Measurements from ENCODE around the gene TXNRD2.
"Not testable (repeated sequence)": the region's sequence is repeated elsewhere in the genome, so short reads cannot be mapped to it uniquely, and the experiment has no call there.

TXNRD2 gene

DNA sequence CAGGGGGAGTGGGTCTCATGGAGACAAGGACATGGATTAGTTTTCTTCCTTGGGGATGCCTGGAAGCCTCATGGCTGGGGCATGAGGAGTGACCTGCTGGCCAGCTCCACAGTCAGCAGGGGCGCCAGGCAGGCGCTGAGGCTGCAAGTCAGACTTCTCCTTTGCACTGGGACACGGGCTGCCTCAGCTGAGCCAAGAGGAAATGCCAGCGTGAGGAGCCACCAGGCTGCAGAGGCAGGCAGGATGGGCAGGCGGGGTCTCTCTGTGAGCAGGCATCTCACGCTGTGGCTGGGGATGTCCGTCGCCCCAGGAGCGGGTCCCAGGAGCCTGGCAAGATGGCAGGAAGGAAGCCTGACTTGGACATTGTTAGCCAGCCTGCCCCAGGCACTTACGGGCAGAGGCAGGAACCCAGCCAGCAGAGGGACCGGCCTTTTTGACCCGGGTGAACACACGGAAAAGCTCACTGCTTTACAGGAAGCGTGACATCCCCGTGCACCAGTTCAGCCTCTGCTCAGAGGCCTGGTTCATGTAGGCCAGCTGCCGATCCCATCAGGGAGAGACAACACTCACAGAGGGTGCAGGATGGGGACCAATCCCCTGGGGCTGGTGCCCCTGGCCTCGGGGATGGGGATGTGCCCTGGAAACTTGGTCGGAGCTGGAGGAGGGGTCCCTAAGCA, 97.1 kb downstream of the TXNRD2 start:
- Histone ChIP-seq H3K36me3 (ENCODE audit: control insufficient read depth, insufficient read depth, low read length) (no peaks in the 10 kb centered on the region), H3K4me1 (ENCODE audit: control insufficient read depth, insufficient read depth, low read length) (peaks cover 2% of the 10 kb centered on the region), H3K4me3 (ENCODE audit: low read depth, low read length) (no peak overlapping the region), H3K9me3 (ENCODE audit: control insufficient read depth, insufficient read depth, low read length) (no peaks in the 10 kb centered on the region), H3K9ac (ENCODE audit: low read depth, low read length) (no peak overlapping the region), H3K27me3 (ENCODE audit: control insufficient read depth, insufficient read depth, low read length) (no peaks in the 10 kb centered on the region)

DNA sequence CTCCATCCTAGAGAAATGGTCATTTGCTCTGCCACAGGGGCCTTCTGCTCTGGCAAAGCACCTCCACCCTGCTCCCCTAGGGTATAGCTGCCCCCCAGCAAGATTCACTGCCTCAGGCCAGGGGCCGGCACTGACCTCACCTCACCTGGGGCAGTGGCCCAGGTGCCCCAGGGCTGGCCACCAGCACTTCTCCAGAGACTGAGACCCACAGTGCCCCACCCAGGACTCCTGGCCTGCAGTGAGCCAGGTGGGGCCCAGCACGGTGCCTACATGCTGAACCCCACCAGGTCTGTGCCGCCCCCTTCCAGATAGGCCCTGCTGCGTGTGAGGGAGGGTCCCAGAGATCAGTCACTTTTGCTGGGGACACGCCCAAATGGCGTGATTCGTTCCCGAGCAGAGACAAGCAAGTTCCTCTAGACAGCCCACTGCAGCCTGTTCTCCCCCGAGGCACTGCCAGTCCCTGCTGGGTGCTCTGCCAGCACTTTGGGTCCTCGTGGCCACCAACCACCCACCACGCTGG, 97.7 kb downstream of the TXNRD2 start:
- no peaks in the 10 kb centered on the region for H3K27me3 ChIP-seq (ENCODE audit: control insufficient read depth, insufficient read depth, low read length)
- H3K9me3 ChIP-seq (ENCODE audit: control insufficient read depth, insufficient read depth, low read length) = no peaks in the 10 kb centered on the region
- H3K4me1 ChIP-seq (ENCODE audit: control insufficient read depth, insufficient read depth, low read length) = peaks cover 2% of the 10 kb centered on the region
- H3K4me3 ChIP-seq (ENCODE audit: low read depth, low read length) = no peak overlapping the region
- H3K9ac ChIP-seq (ENCODE audit: low read depth, low read length) = no peak overlapping the region
- no peaks in the 10 kb centered on the region for H3K36me3 ChIP-seq (ENCODE audit: control insufficient read depth, insufficient read depth, low read length)

DNA sequence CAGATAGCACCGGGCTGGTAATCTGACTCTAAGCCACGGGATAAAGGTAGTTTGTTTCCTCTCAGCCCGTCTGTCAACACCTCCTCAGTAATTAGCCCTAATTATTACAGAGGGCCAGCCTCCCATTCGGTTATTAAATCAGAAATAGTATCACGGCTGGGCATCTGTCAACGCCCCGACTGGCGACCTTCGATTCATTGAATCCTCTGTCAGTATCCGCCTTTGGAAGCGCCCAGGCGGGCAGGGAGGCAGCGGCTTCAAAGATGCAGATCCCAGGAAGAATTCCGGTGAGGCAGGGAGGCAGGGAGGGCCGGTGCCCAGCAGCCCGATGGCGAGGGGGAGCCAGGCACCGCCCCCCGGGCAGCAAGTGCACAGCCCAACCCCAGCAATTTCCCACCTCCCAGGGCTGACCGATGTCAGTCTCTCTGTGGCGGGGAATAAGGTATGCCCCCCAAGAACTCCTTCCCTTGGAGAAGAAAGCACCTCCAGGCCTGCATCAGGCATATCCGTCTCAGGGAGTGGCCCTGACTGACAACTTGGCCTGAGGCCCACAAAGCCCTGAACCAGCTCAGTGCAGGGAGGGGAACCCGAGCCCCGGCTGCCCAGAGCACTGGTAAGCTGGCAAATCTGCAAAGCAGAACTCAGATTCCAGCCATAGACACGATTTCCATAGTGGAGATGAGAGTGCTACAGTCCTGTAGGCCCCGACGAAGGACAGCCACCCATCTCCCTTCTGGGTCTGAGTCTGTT, 98.3 kb downstream of the TXNRD2 start:
- Histone ChIP-seq H3K27me3 (ENCODE audit: control insufficient read depth, insufficient read depth, low read length) (no peaks in the 10 kb centered on the region), H3K9me3 (ENCODE audit: control insufficient read depth, insufficient read depth, low read length) (no peaks in the 10 kb centered on the region), H3K9ac (ENCODE audit: low read depth, low read length) (no peak overlapping the region), H3K4me1 (ENCODE audit: control insufficient read depth, insufficient read depth, low read length) (peaks cover 2% of the 10 kb centered on the region), H3K4me3 (ENCODE audit: low read depth, low read length) (no peak overlapping the region), H3K36me3 (ENCODE audit: control insufficient read depth, insufficient read depth, low read length) (no peaks in the 10 kb centered on the region)

DNA sequence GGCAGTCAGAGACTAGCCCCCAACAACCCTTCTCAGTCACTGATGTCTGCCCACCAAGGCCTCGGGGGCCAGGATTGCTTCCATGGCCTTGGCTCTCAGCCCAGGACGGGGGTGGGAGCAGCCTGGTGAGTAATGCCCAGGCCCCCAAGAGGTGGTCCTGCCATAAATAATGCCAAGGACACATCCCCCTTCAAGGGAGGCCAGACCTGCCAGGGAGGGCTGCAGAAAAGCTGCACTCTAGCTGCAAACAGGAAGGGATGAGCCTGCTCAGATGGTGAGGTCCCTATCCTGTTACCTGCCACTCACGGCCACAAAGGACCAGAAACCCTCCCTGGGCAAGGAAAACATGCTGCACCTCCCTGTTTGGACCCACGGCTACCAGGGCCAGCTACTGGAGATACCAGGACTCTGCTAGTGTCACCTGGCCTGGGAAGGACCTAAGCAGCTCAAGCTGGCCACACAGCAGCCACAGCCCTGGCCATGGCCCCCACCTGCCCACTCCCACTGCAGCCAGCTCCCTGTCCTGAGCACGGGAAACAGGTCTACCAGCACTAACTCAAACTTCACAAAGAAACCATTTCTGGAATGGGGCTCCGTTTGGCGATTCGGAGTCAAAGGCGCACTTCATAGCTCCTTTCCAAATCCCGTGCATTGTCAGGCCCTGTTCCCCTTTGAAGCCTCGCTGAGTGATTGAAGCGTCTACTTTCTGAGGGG, 99.1 kb downstream of the TXNRD2 start:
- H3K27me3 ChIP-seq (ENCODE audit: control insufficient read depth, insufficient read depth, low read length) = no peaks in the 10 kb centered on the region
- no peak overlapping the region for H3K9ac ChIP-seq (ENCODE audit: low read depth, low read length)
- H3K36me3 ChIP-seq (ENCODE audit: control insufficient read depth, insufficient read depth, low read length) = no peaks in the 10 kb centered on the region
- no peaks in the 10 kb centered on the region for H3K9me3 ChIP-seq (ENCODE audit: control insufficient read depth, insufficient read depth, low read length)
- no peak overlapping the region for H3K4me3 ChIP-seq (ENCODE audit: low read depth, low read length)
- H3K4me1 ChIP-seq (ENCODE audit: control insufficient read depth, insufficient read depth, low read length) = peaks cover 2% of the 10 kb centered on the region

GRCh38 chr22:19841641-19842392, 99.8 kb downstream of the TXNRD2 start:
- Histone ChIP-seq H3K9me3 (ENCODE audit: control insufficient read depth, insufficient read depth, low read length) (no peaks in the 10 kb centered on the region), H3K36me3 (ENCODE audit: control insufficient read depth, insufficient read depth, low read length) (no peaks in the 10 kb centered on the region), H3K9ac (ENCODE audit: low read depth, low read length) (no peak overlapping the region), H3K4me3 (ENCODE audit: low read depth, low read length) (no peak overlapping the region), H3K27me3 (ENCODE audit: control insufficient read depth, insufficient read depth, low read length) (no peaks in the 10 kb centered on the region), H3K4me1 (ENCODE audit: control insufficient read depth, insufficient read depth, low read length) (peaks cover 2% of the 10 kb centered on the region)

DNA sequence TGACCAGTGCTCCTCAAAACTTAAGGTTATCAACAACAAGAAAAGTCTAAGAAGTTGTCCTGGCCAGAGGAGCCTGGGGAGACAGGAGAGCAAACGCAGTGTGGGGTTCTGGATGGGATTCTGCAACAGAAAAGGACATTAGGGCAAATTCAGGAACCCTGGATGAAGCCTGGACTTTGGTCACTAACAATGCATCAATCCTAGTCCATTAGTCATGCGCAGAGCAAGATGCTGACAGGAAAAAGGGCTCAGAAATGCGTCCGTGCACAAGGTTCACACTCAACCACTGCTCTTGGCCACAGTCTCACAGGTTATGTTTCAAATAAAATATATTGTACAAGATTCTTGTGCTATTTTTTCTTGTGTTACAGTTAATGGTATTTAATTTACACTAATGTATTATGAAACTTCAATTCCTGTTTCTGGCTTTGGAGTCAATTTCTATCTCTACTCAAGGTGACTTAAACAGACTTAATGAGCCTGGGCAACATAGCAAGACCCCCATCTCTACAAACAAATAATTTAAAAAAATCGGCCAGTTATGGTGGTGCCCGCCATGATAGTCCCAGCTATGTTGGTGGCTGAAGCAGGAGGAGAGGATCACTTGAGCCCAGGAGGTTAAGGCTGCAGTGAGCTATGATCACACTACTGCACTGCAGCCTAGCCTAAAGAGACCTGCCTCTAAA, 100.5 kb downstream of the TXNRD2 start:
- H3K4me1 ChIP-seq (ENCODE audit: control insufficient read depth, insufficient read depth, low read length) = peaks cover 2% of the 10 kb centered on the region
- no peaks in the 10 kb centered on the region for H3K36me3 ChIP-seq (ENCODE audit: control insufficient read depth, insufficient read depth, low read length)
- H3K4me3 ChIP-seq (ENCODE audit: low read depth, low read length) = no peak overlapping the region

GRCh38 chr22:19840059-19840458, 101.6 kb downstream of the TXNRD2 start:
- Histone ChIP-seq H3K4me3 (ENCODE audit: low read depth, low read length) (no peak overlapping the region), H3K36me3 (ENCODE audit: control insufficient read depth, insufficient read depth, low read length) (no peaks in the 10 kb centered on the region), H3K4me1 (ENCODE audit: control insufficient read depth, insufficient read depth, low read length) (peaks cover 2% of the 10 kb centered on the region), H3K9me3 (ENCODE audit: control insufficient read depth, insufficient read depth, low read length) (no peaks in the 10 kb centered on the region), H3K9ac (ENCODE audit: low read depth, low read length) (no peak overlapping the region), H3K27me3 (ENCODE audit: control insufficient read depth, insufficient read depth, low read length) (no peaks in the 10 kb centered on the region)

More for the DNA sequence above, 100.5 kb downstream of the TXNRD2 start:
- H3K9ac ChIP-seq (ENCODE audit: low read depth, low read length) = no peak overlapping the region
- no peaks in the 10 kb centered on the region for H3K9me3 ChIP-seq (ENCODE audit: control insufficient read depth, insufficient read depth, low read length)
- H3K27me3 ChIP-seq (ENCODE audit: control insufficient read depth, insufficient read depth, low read length) = no peaks in the 10 kb centered on the region

GRCh38 chr22:19837915-19838314, 103.7 kb downstream of the TXNRD2 start:
- H3K9ac ChIP-seq (ENCODE audit: low read depth, low read length) = no peak overlapping the region
- no peaks in the 10 kb centered on the region for H3K36me3 ChIP-seq (ENCODE audit: control insufficient read depth, insufficient read depth, low read length)
- H3K4me1 ChIP-seq (ENCODE audit: control insufficient read depth, insufficient read depth, low read length) = peaks cover 2% of the 10 kb centered on the region
- no peaks in the 10 kb centered on the region for H3K9me3 ChIP-seq (ENCODE audit: control insufficient read depth, insufficient read depth, low read length)
- no peaks in the 10 kb centered on the region for H3K27me3 ChIP-seq (ENCODE audit: control insufficient read depth, insufficient read depth, low read length)
- H3K4me3 ChIP-seq (ENCODE audit: low read depth, low read length) = no peak overlapping the region

DNA sequence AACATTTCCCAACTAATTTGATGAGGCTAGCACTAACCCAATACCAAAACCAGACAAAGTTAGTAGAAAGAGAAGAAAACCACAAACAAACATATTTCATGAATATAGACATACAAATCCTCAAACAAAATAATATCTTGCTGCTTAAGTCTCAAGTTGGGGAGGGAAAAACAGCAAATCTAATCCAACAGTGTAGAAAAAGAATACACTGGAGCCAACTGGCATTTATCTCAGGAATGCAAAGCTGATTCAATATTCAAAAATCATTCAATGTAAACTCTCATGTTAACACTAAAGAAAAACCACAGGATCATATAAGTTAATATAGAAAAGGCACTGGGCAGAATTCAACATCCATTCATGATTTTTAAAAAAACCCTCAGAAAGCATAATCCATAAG, 105.1 kb downstream of the TXNRD2 start:
- Histone ChIP-seq H3K4me1 (ENCODE audit: control insufficient read depth, insufficient read depth, low read length) (no peaks in the 10 kb centered on the region), H3K9ac (ENCODE audit: low read depth, low read length) (no peak overlapping the region), H3K9me3 (ENCODE audit: control insufficient read depth, insufficient read depth, low read length) (no peaks in the 10 kb centered on the region), H3K36me3 (ENCODE audit: control insufficient read depth, insufficient read depth, low read length) (no peaks in the 10 kb centered on the region), H3K4me3 (ENCODE audit: low read depth, low read length) (no peak overlapping the region), H3K27me3 (ENCODE audit: control insufficient read depth, insufficient read depth, low read length) (no peaks in the 10 kb centered on the region)

- Histone ChIP-seq H3K36me3 (ENCODE audit: control insufficient read depth, insufficient read depth, low read length) (no peaks in the 10 kb centered on the region), H3K27me3 (ENCODE audit: control insufficient read depth, insufficient read depth, low read length) (no peaks in the 10 kb centered on the region), H3K4me3 (ENCODE audit: low read depth, low read length) (no peak overlapping the region), H3K9ac (ENCODE audit: low read depth, low read length) (no peak overlapping the region), H3K9me3 (ENCODE audit: control insufficient read depth, insufficient read depth, low read length) (no peaks in the 10 kb centered on the region), H3K4me1 (ENCODE audit: control insufficient read depth, insufficient read depth, low read length) (no peaks in the 10 kb centered on the region)
Measured at GRCh38 chr22:19834599-19834998, 107.0 kb downstream of the TXNRD2 start.

DNA sequence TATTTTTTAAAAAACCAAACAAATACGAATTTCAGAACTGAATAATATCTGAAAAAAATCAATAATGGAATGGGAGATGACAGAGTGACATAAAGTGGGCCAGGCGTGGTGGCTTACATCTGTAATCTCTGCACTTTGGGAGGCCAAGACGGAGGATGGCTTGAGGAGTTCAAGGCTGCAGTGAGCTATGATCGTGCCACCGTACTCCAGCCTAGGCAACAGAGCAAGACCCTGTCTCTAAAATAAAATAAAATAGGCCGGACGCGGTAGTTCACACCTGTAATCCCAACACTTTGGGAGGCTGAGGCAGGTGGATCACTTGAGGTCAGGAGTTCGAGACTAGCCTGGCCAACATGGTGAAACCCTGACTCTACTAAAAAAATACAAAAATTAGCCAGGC, 108.3 kb downstream of the TXNRD2 start:
- not testable (repeated sequence) for H3K27me3 ChIP-seq (ENCODE audit: control insufficient read depth, insufficient read depth, low read length); H3K4me1 ChIP-seq (ENCODE audit: control insufficient read depth, insufficient read depth, low read length); H3K4me3 ChIP-seq (ENCODE audit: low read depth, low read length); H3K9me3 ChIP-seq (ENCODE audit: control insufficient read depth, insufficient read depth, low read length); H3K9ac ChIP-seq (ENCODE audit: low read depth, low read length); H3K36me3 ChIP-seq (ENCODE audit: control insufficient read depth, insufficient read depth, low read length)

Measured in iPS-15b (cell line).